K562 (cell line): ENCODE data around the gene GARNL3. TPM values are rescaled to one million over a fixed set of nuclear protein-coding genes. Genes with fewer than 3 reads are reported as not detected.

Experiments
- ATF1 ChIP-seq, 2 experiments: fragments of 450-650 bp in 1 of 2; IDR thresholded peaks; 2 replicates each; pipeline ENCODE4 v1.6.1; 2016; ENCODE audit warnings: missing compliant biosample characterization in 1 of 2, missing genetic modification characterization in 1 of 2
- CCNT2 ChIP-seq: IDR thresholded peaks from 2 replicates; pipeline ENCODE4 v1.6.1; 2011; ENCODE audit warnings: borderline replicate concordance, low read depth, mild to moderate bottlenecking, moderate library complexity, mixed read lengths, low read length; ENCODE audit not compliant: insufficient read length; ENCODE audit errors: extremely low read depth
- CEBPG ChIP-seq, 3 experiments: fragments of 200-800 bp in 1 of 3; sonication (Bioruptor generic) in 1 of 3; sonication (generic) in 1 of 3; formaldehyde crosslinking in 1 of 3; IDR thresholded peaks in 2 of 3; conservative IDR thresholded peaks in 1 of 3; 2 replicates each; pipeline versions ENCODE4 v1.6.1 to v1.8.0; 2016 to 2022; ENCODE audit warnings: missing compliant biosample characterization in 2 of 3, missing genetic modification characterization in 2 of 3, mild to moderate bottlenecking in 1 of 3, missing genetic modification reagents in 1 of 3
- CREM ChIP-seq: IDR thresholded peaks from 2 replicates; pipeline ENCODE4 v1.6.1; 2014; ENCODE audit warnings: antibody characterized with exemption, low read depth
- DEAF1 ChIP-seq: fragments of 450-650 bp; formaldehyde crosslinking; IDR thresholded peaks from 2 replicates; pipeline ENCODE4 v1.4.0; 2020; ENCODE audit warnings: mild to moderate bottlenecking, moderate library complexity
- E2F4 ChIP-seq: sonication (generic); formaldehyde crosslinking; IDR thresholded peaks from 2 replicates; pipeline ENCODE4 v1.8.0; 2022; ENCODE audit warnings: mild to moderate bottlenecking, low read depth, missing genetic modification reagents
- E2F6 ChIP-seq, 2 experiments: IDR thresholded peaks; 2 replicates each; pipeline ENCODE4 v1.6.1; 2011; ENCODE audit warnings: borderline replicate concordance in 1 of 2, control low read depth in 1 of 2, low read depth in 1 of 2, low read length in 1 of 2, mild to moderate bottlenecking in 1 of 2, mixed read lengths in 1 of 2, moderate library complexity in 1 of 2; ENCODE audit not compliant: insufficient read depth in 1 of 2, insufficient read length in 1 of 2, poor library complexity in 1 of 2, severe bottlenecking in 1 of 2; ENCODE audit errors: extremely low read depth in 1 of 2
- GATAD2B ChIP-seq: fragments of 450-650 bp; IDR thresholded peaks from 2 replicates; pipeline ENCODE4 v1.6.1; 2017; ENCODE audit warnings: mild to moderate bottlenecking, borderline replicate concordance
- HDAC1 ChIP-seq, 2 experiments: fragments of 450-650 bp; IDR thresholded peaks; 2 replicates each; pipeline ENCODE4 v1.6.1; 2016 to 2017; ENCODE audit warnings: inconsistent platforms in 1 of 2, mild to moderate bottlenecking in 1 of 2, moderate library complexity in 1 of 2
- KLF16 ChIP-seq: IDR thresholded peaks from 2 replicates; pipeline ENCODE4 v1.6.1; 2016; ENCODE audit warnings: antibody characterized with exemption
- NFYB ChIP-seq: IDR thresholded peaks from 2 replicates; pipeline ENCODE4 v1.6.1; 2011; ENCODE audit warnings: mild to moderate bottlenecking, moderate library complexity; ENCODE audit not compliant: insufficient read length; ENCODE audit errors: extremely low read depth
- POLR2AphosphoS5 ChIP-seq: IDR thresholded peaks from 2 replicates; pipeline ENCODE4 v1.6.1; 2011; ENCODE audit warnings: mild to moderate bottlenecking, low read depth, low read length, moderate library complexity; ENCODE audit not compliant: control insufficient read depth, insufficient read depth
- TGIF2 ChIP-seq: sonication (generic); formaldehyde crosslinking; IDR thresholded peaks from 2 replicates; pipeline ENCODE4 v1.8.1; 2022; ENCODE audit warnings: mild to moderate bottlenecking, missing genetic modification reagents, moderate library complexity
- TRIM28 ChIP-seq: fragments of 450-650 bp; IDR thresholded peaks from 2 replicates; pipeline ENCODE4 v1.6.1; 2017
- USF1 ChIP-seq: sonication (generic); formaldehyde crosslinking; IDR thresholded peaks from 2 replicates; pipeline ENCODE4 v1.9.0; 2022; ENCODE audit warnings: mild to moderate bottlenecking, missing genetic modification reagents
- ZNF41 ChIP-seq: fragments of 250-450 bp; sonication (Bioruptor Pico); conservative IDR thresholded peaks from 2 replicates; pipeline ENCODE4 v1.4.0; 2020; ENCODE audit warnings: mild to moderate bottlenecking
- ZNF740 ChIP-seq, 3 experiments: fragments of 200-800 bp in 1 of 3; sonication (Bioruptor generic) in 1 of 3; sonication (generic) in 1 of 3; formaldehyde crosslinking in 1 of 3; IDR thresholded peaks; 2 replicates each; pipeline versions ENCODE4 v1.6.1 to v1.8.0; 2016 to 2022; ENCODE audit warnings: mild to moderate bottlenecking in 2 of 3, missing compliant biosample characterization in 2 of 3, missing genetic modification characterization in 2 of 3, missing genetic modification reagents in 1 of 3
- polyA plus RNA-seq, 8 experiments: library from polyadenylated mRNA; depleted of rRNA in 4 of 8; stranded (reverse) in 5 of 8; unstranded in 3 of 8; fragments of >200 nt; fragmentation: Nextera tagmentation in 2 of 8; fragmentation: Illumina TruSeq in 1 of 8; extraction: Ambion mirVana in 2 of 8; extraction: Trizol in 1 of 8; gene quantifications; 2 replicates each; pipeline versions ENCODE4 v1.2.1 to v1.2.3, GENCODE V29; 2011 to 2014; ENCODE audit warnings: inconsistent platforms in 1 of 8, missing spikeins in 1 of 8
- total RNA-seq, 7 experiments: library from RNA; depleted of rRNA in 6 of 7; stranded (reverse); fragments of >200 nt in 6 of 7; fragmentation: Illumina TruSeq in 2 of 7; extraction: Trizol in 2 of 7; gene quantifications; 2 replicates each; pipeline versions ENCODE4 v1.2.1 to v1.2.3, GENCODE V29; 2011 to 2021; ENCODE audit warnings: low replicate concordance in 1 of 7

Gene GARNL3
- total and polyA plus RNA-seq, 9 of the 15 experiments (the other 6 are each of a cell fraction or from before 2014, with no cell fraction given), result 0.35 to 2.7 (median 1.6) TPM

- no peak for TF ChIP-seq NFYB
- TF ChIP-seq HDAC1 (IDR thresholded peaks at IDR 0.05), result peak in 1 of 2 experiments; percentile 70; a peak in 1 of 4 replicates
- peak; percentile 54; the same call in 1 of the 2 replicates for TF ChIP-seq GATAD2B
- no peak for TF ChIP-seq POLR2AphosphoS5
- TF ChIP-seq USF1, result peak; percentile 54
- 0 out of 2 replicates have a peak, but pooled peaks have one; percentile 14 for TF ChIP-seq CREM
- no peak for TF ChIP-seq TGIF2 (CRISPR knock-in tag)
- TF ChIP-seq CCNT2, result peak; percentile 98
- TF ChIP-seq TRIM28, result no peak
- TF ChIP-seq ZNF41 (CRISPR knock-in tag), result no peak
- TF ChIP-seq ZNF740 (CRISPR knock-in tag; IDR thresholded peaks at IDR 0.05), result peak; percentile 29; the same call in 1 of the 2 replicates
- TF ChIP-seq ZNF740 (tag; IDR thresholded peaks at IDR 0.05), result no peak
- no peak for TF ChIP-seq ATF1 (CRISPR knock-in tag; IDR thresholded peaks at IDR 0.05)
- no peak for TF ChIP-seq ATF1 (tag; IDR thresholded peaks at IDR 0.05)
- no peak for TF ChIP-seq DEAF1 (CRISPR knock-in tag)
- no peak for TF ChIP-seq CEBPG (CRISPR knock-in tag; IDR thresholded peaks at IDR 0.05)
- TF ChIP-seq CEBPG (tag; conservative IDR thresholded peaks at IDR 0.05 in 1 of 2, IDR thresholded peaks at IDR 0.05 in 1 of 2), result no peak
- peak; percentile 80 to 86 for TF ChIP-seq E2F6 (IDR thresholded peaks at IDR 0.05; ENCODE audit: borderline replicate concordance in 1 of 2, extremely low read depth in 1 of 2, insufficient read depth in 1 of 2, insufficient read length in 1 of 2, low read depth in 1 of 2, low read length in 1 of 2, poor library complexity in 1 of 2, severe bottlenecking in 1 of 2)
- no peak for TF ChIP-seq E2F4 (CRISPR knock-in tag)
- TF ChIP-seq KLF16, result no peak
Observed at GRCh38 chr9:127224883-127225739, 39.5 kb upstream of the GARNL3 start (continued).
